HK-2 (cell line): ENCODE data around the gene NPIPA8.
"Not testable (repeated sequence)": the region's sequence is repeated elsewhere in the genome, so short reads cannot be mapped to it uniquely, and the experiment has no call there.

Experiments used
- DNase-seq: peaks from one replicate; pipeline ENCODE4 v3.0.0-alpha.2; 2018; ENCODE audit not compliant: unreplicated experiment

The NPIPA8 gene

DNA sequence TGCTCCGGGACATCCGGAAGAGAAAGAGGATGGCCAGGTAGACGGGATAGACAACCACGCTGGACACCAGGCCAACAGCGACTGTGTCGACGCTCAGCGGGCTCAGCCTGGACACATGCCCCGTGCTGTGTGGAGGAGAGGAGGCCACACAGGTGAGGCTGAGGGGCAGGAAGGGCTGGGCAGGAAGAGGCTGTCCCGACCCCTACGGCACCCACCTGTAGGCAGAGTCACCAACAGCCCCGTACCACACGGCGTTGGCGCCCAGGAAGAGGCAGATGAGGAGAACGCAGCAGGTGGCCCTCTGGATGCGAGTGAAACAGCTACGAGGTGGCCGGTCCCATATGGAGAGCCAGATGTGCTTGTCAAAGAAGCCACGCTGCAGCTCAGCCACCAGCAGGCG is at the start of gene NPIPA8:
TSS of gene NPIPA8 (minus strand) at position 101 of the 400 bp plus-strand sequence. CDS start 4,074 bp downstream, outside the sequence.
- not testable (repeated sequence) for DNase-seq

- not testable (repeated sequence) for DNase-seq
Observed at GRCh38 chr16:18385285-18385684, 48.7 kb upstream of the NPIPA8 start.

DNA sequence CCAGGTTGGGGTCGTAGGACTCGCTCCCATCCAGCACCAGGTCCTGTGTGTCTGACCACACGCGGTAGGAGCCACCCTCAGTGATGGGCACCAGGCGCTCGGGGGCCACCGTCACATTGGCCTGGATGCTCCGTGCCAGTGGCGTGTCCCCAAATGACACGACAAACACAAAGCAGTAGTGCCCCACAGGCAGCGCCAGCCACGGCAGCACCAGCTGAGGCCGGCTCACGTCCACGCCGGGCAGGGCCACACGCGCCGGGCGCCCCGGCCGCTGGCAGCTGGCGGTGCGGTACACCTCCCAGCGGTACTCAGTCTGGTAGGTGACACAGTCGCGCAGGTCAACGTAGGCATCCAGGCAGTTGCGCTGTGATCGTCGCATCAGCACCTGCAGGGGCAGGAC is 48.3 kb upstream of the NPIPA8 start:
- not testable (repeated sequence) for DNase-seq

- not testable (repeated sequence) for DNase-seq
Observed at GRCh38 chr16:18384098-18384636, 47.6 kb upstream of the NPIPA8 start.

DNA sequence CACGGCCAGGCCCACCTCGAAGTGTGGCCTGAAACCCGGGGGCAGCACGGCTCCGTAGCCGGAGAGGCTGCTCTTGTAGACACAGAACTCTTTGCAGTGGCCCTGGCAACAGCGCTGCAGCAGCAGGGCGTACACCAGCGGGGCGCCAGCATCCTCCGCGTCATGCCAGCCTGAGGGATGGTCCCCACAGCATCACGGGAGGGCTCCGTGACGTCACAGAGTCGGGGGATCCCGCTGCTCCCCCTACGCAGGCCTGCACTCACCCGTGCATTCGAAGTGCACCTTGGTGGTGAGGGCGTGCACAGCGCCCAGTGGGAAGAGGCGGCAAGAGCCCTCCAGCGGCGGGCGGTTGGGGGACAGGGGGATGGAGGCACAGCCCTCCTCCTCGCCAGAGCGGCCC is 46.2 kb upstream of the NPIPA8 start:
- DNase-seq: not testable (repeated sequence)

GRCh38 chr16:18347742-18348141 is 11.2 kb upstream of the NPIPA8 start:
- DNase-seq: not testable (repeated sequence)

DNA sequence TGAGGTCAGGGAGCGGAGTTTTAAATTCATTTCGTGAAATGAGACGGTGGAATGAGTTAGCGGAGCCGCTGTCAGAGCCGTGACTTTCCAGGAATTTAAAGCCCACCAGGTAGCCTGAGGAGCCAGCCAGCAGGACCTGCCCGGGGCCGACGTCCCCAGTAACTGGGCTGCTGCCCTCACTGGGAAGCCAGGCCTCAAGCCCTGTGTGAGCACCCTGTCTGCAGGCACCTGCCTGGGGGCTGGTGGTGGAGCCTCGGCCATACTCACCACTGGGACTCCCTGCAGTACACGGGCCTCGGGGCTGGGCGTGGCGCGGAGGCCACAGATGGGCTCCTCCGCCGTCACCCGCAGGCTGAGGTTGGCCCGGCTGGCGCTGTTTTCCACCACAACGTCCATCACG is 10.5 kb upstream of the NPIPA8 start:
- not testable (repeated sequence) for DNase-seq

DNA sequence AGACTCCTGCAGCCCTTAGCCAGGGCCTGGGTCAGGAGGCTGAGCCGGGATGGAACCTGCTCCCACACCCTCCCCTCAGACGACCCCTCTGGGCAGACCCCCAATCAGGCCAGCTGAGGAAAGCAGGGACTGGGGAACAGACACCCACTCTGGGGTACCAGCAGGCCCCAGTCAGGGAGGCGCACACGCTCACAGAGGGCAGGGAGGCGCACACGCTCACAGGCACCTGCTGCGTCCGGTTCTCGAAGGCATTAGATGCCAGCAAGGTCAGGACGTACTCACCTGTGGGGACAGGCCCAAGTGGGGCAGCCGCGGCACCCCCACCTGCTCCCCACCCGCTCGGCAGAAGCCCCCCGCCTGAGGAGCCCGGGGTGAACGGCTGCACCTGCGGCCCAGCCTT is 8.1 kb upstream of the NPIPA8 start:
- DNase-seq: not testable (repeated sequence)

GRCh38 chr16:18341986-18342385 is 5.5 kb upstream of the NPIPA8 start:
- DNase-seq: not testable (repeated sequence)

DNA sequence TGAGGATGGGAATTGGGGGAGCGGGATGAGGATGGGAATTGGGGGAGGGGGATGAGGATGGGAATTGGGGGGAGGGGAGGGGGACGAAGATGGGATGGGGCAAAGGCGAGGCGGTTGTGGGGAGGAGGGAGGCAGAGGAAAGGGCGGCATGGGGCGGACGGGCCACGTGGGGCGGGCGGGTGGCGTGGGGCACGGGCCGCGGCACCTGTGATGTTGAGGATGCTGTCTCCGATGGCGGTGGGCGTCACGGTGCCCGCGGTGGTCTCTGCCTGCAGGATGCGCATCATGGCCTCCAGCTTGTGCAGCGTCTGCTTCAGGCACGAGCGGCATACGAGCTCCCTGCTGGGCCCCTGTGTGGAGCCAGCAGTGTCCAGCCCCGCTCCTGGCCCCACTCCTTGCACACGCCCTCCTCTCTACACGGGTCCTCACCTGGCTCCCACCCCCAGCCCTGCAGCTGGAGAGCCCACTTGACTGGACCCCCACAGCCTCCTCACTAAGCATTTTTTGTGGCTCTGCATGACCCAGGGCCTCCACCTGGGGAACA is 5.0 kb upstream of the NPIPA8 start:
- not testable (repeated sequence) for DNase-seq

- not testable (repeated sequence) for DNase-seq
Observed at GRCh38 chr16:18339210-18339609, 2.7 kb upstream of the NPIPA8 start.

DNA sequence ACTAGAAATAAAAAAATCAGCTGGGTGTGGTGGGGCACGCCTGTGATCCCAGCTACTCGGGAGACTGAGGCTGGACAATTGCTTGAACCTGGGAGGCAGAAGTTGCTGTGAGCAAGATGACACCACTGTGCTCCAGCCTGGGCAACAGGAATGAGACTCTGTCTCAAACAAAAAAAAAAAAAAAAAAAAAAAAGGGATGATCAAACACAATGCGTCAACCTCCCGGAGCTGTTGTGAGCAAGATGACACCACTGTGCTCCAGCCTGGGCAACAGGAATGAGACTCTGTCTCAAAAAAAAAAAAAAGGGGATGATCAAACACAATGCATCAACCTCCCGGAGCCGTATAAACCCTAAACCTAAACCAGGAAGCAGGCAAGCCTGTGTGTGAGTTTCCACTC is 24.7 kb downstream of the NPIPA8 start:
- not testable (repeated sequence) for DNase-seq

- DNase-seq: not testable (repeated sequence)
Observed at GRCh38 chr16:18309159-18309558, 27.4 kb downstream of the NPIPA8 start.

GRCh38 chr16:18307241-18307640 is 29.3 kb downstream of the NPIPA8 start:
- not testable (repeated sequence) for DNase-seq

GRCh38 chr16:18306066-18306465 is 30.5 kb downstream of the NPIPA8 start:
- DNase-seq: not testable (repeated sequence)

GRCh38 chr16:18303059-18303706 is 33.4 kb downstream of the NPIPA8 start:
- not testable (repeated sequence) for DNase-seq

GRCh38 chr16:18297714-18298113 is 38.8 kb downstream of the NPIPA8 start:
- not testable (repeated sequence) for DNase-seq

DNA sequence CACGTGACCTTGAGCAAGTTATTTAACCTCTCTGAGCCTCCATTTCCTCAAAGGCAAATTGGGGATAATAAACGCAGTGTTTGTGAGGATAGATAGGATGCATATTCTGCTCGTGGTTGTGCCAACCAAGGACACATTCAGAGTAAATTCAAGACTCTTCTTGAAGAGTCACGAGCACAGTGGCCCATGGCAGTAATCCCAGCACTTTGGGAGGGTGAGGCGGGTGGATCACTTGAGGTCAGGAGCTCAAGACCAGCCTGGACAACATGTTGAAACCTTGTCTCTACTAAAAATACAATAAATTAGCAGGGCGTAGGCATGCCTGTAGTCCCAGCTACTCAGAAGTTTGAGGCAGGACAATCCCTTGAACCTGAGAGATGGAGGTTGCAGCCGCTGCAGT is 39.6 kb downstream of the NPIPA8 start:
- not testable (repeated sequence) for DNase-seq

DNA sequence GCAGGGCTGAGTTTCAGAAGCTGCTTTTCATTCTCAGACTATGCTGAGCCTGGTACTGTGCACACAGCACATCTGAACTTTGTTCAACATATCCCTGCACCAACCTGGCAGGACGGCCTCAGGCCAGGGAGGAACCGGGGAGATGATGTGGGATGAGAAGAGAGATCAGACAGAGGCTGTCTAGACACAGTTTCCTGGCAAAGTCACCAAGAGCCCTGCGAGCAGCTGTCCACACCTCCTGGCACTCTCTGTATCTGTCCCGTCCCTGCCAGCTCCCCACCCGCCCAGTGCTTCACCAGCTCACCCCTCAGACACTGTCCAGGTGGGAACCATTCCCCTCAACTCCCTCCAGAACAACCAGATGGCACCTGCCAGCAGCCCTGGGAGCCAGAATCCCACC is 42.2 kb downstream of the NPIPA8 start:
- DNase-seq: not testable (repeated sequence)

- not testable (repeated sequence) for DNase-seq
Observed at GRCh38 chr16:18293337-18293956, 43.1 kb downstream of the NPIPA8 start.

DNA sequence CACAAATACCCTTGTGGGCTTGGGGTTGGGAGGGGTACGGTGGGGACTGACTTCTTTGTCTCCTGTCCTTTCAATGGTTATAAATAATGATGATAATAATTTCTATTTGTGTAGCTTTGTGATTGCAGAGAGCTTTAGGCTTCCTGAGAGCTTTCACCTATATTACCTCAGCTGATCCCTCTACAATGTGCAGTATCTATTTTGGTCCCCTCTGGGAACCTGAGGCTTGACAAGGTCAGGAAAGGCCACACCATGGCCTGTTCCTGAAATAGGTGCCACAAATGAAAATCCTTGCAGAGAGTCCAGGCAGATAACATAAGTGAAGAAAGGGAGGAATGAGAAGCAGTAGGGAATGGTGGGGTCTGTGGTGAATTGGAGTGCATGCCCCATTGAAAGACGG is 45.6 kb downstream of the NPIPA8 start:
- DNase-seq: not testable (repeated sequence)

DNA sequence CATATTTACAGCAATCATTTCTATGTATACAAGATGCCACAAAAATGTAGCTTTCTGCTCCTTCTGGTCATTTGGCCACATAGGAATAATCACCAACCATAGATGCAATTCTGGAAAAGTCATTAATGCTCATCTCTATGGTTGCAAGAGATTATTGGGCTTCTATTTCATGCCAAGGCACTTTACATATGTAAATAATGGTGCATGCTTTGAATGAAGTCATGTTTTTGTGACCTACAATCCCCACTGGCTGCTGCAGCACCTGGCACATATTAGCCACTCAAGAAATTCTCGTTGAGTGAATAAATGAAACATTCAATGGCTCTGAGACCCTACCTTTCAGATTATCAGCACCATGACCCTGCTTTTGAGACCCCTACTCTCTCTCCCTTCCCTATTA is 50.2 kb downstream of the NPIPA8 start:
- DNase-seq: not testable (repeated sequence)

- not testable (repeated sequence) for DNase-seq
Observed at GRCh38 chr16:18280319-18280718, 56.2 kb downstream of the NPIPA8 start.
